ENCODE data around the gene TTYH3.

- no peak for TF ChIP-seq POLR2AphosphoS5 (IDR thresholded peaks at IDR 0.05; ENCODE audit: borderline replicate concordance, low read depth, low read length)
- TF ChIP-seq EZH2 (IDR thresholded peaks at IDR 0.05), result no peak
- no peak for TF ChIP-seq FOXP2 (optimal IDR thresholded peaks at IDR 0.05; ENCODE audit: control extremely low read depth, extremely low read length, insufficient read depth)
Measured at GRCh38 chr7:2623698-2624014, 8.1 kb upstream of the TTYH3 start.

Measured in SK-N-MC (cell line).